Keratinocyte (primary cell): ENCODE data around the gene LDLRAD4. TPM values are rescaled to one million over a fixed set of nuclear protein-coding genes. Genes with fewer than 3 reads are reported as not detected.

Source experiments
- DNase-seq: peaks from one replicate; pipeline ENCODE4 v3.0.0-alpha.2; 2011; ENCODE audit warnings: low read depth, missing footprints, low spot score
- FAIRE-seq: peaks from 2 replicates; lab custom pipeline; 2011; peaks lifted over from hg19 to GRCh38; lab: Jason Lieb, UNC
- H2AFZ ChIP-seq: 2 replicates; pipeline ENCODE4 v1.6.0; 2012; ENCODE audit warnings: low read length, control low read depth, inconsistent platforms; ENCODE audit not compliant: control insufficient read depth
- H3K27ac ChIP-seq: 2 replicates; pipeline ENCODE4 v1.5.1; 2011; ENCODE audit warnings: low read length; ENCODE audit not compliant: control insufficient read depth, insufficient read depth
- H3K27me3 ChIP-seq: 3 replicates; pipeline ENCODE4 v1.6.0; 2011; ENCODE audit warnings: low read length; ENCODE audit not compliant: control insufficient read depth, insufficient read depth; ENCODE audit errors: extremely low read depth
- H3K36me3 ChIP-seq, 2 experiments: 2 replicates in 1 of 2; 3 replicates in 1 of 2; pipeline ENCODE4 v1.5.1; 2011; ENCODE audit warnings: low read length in 2 of 2, mild to moderate bottlenecking in 1 of 2; ENCODE audit not compliant: control insufficient read depth in 2 of 2, insufficient read depth in 2 of 2; ENCODE audit errors: extremely low read depth in 1 of 2
- H3K4me1 ChIP-seq: 3 replicates; pipeline ENCODE4 v1.5.1; 2011; ENCODE audit warnings: low read length; ENCODE audit not compliant: control insufficient read depth, insufficient read depth; ENCODE audit errors: extremely low read depth
- H3K4me2 ChIP-seq: 3 replicates; pipeline ENCODE4 v1.6.0; 2011; ENCODE audit warnings: low read depth, low read length; ENCODE audit not compliant: control insufficient read depth, insufficient read depth; ENCODE audit errors: extremely low read depth
- H3K4me3 ChIP-seq, 3 experiments: fragments of 200-600 bp in 1 of 3; sonication (generic) in 1 of 3; 2 replicates in 2 of 3; 3 replicates in 1 of 3; pipeline ENCODE4 v1.5.1; 2011 to 2016; ENCODE audit warnings: low read length in 3 of 3, mild to moderate bottlenecking in 3 of 3, control low read depth in 2 of 3, inconsistent platforms in 1 of 3, low read depth in 1 of 3, mixed read lengths in 1 of 3, mixed run types in 1 of 3, moderate library complexity in 1 of 3; ENCODE audit not compliant: control insufficient read depth in 2 of 3, insufficient read depth in 2 of 3; ENCODE audit errors: extremely low read depth in 1 of 3
- H3K79me2 ChIP-seq: 2 replicates; pipeline ENCODE4 v1.6.0; 2012; ENCODE audit warnings: low read length; ENCODE audit not compliant: control insufficient read depth, insufficient read depth
- H3K9ac ChIP-seq: 3 replicates; pipeline ENCODE4 v1.6.0; 2011; ENCODE audit warnings: low read length; ENCODE audit not compliant: control insufficient read depth, insufficient read depth; ENCODE audit errors: extremely low read depth
- H3K9me1 ChIP-seq: 3 replicates; pipeline ENCODE4 v1.6.0; 2011; ENCODE audit warnings: low read length; ENCODE audit not compliant: control insufficient read depth, insufficient read depth; ENCODE audit errors: extremely low read depth
- H3K9me3 ChIP-seq: 2 replicates; pipeline ENCODE4 v1.5.1; 2012; ENCODE audit warnings: low read depth, low read length; ENCODE audit not compliant: control insufficient read depth
- H4K20me1 ChIP-seq: 3 replicates; pipeline ENCODE4 v1.6.0; 2011; ENCODE audit warnings: low read length; ENCODE audit not compliant: control insufficient read depth, insufficient read depth; ENCODE audit errors: extremely low read depth
- EZH2 ChIP-seq: IDR thresholded peaks from one replicate; pipeline ENCODE4 v1.6.1; 2012; ENCODE audit warnings: inconsistent platforms, mild to moderate bottlenecking, low read length, moderate library complexity
- dilution Hi-C: fragments of 300-500 bp; cut with MboI; formaldehyde crosslinking; loops from one replicate; pipeline ENCODE4 v1.7.0; 2020; ENCODE audit warnings: low sequenced_read_pairs; ENCODE audit not compliant: extremely low pct_ligation_motif_present
- polyA plus RNA-seq, 5 experiments: library from polyadenylated mRNA; depleted of rRNA in 3 of 5; stranded (reverse) in 3 of 5; stranded (forward) in 1 of 5; unstranded in 1 of 5; fragments of >200 nt; gene quantifications; 1 replicate in 1 of 5; 2 replicates in 3 of 5; 3 replicates in 1 of 5; pipeline versions ENCODE4 v1.2.1 to v1.2.3, GENCODE V29; 2011 to 2012; ENCODE audit warnings: missing spikeins in 2 of 5, low read depth in 1 of 5, low replicate concordance in 1 of 5
- TF ChIP-seq, protein P1 (sequence below), 3 experiments: IDR thresholded peaks in 1 of 3; conservative IDR thresholded peaks in 1 of 3; optimal IDR thresholded peaks in 1 of 3; 2 replicates in 2 of 3; 3 replicates in 1 of 3; pipeline versions ENCODE3 to v1.5.1; 2011; ENCODE audit warnings: low read length in 3 of 3, mild to moderate bottlenecking in 3 of 3, moderate library complexity in 2 of 3, control low read depth in 1 of 3, inconsistent platforms in 1 of 3; ENCODE audit not compliant: insufficient read depth in 2 of 3; ENCODE audit errors: extremely low read depth in 1 of 3

Gene LDLRAD4
- polyA plus RNA-seq, 1 donor (not counting 4 experiments of a cell fraction or from before 2014, with no cell fraction given), result not detected

DNA sequence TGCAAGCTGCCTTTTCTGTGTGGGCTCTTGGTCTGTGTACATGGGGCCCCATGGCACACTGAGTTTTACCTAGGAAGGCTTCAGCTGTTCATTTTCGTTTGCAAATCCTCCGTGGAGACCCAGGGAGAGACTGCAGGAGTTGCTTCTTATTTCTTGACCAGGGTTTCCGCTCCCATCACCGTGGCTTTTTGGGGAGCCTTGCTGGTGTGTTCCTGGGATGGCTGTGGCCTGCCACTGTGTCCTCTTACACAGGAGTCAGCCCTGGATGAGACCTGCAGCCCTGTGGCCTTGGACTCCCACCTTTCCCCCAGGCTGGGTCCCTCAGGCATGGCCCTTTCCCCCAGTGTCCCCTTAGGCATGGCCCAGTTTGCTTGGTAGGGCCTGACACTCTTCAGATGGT is 370.8 kb downstream of the LDLRAD4 start:
- no peaks in the 10 kb centered on the region for H3K4me1 ChIP-seq
- DNase-seq (no peak), FAIRE-seq (no peak)
- H3K9ac ChIP-seq, result no peak overlapping the region
- no peaks in the 10 kb centered on the region for H3K79me2 ChIP-seq
- no peaks in the 10 kb centered on the region for H3K27me3 ChIP-seq
- no peaks in the 10 kb centered on the region for H3K36me3 ChIP-seq
- TF ChIP-seq EZH2, result no peak
- TF ChIP-seq, protein P1, sequence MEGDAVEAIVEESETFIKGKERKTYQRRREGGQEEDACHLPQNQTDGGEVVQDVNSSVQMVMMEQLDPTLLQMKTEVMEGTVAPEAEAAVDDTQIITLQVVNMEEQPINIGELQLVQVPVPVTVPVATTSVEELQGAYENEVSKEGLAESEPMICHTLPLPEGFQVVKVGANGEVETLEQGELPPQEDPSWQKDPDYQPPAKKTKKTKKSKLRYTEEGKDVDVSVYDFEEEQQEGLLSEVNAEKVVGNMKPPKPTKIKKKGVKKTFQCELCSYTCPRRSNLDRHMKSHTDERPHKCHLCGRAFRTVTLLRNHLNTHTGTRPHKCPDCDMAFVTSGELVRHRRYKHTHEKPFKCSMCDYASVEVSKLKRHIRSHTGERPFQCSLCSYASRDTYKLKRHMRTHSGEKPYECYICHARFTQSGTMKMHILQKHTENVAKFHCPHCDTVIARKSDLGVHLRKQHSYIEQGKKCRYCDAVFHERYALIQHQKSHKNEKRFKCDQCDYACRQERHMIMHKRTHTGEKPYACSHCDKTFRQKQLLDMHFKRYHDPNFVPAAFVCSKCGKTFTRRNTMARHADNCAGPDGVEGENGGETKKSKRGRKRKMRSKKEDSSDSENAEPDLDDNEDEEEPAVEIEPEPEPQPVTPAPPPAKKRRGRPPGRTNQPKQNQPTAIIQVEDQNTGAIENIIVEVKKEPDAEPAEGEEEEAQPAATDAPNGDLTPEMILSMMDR (optimal IDR thresholded peaks at IDR 0.05 in 1 of 3, IDR thresholded peaks at IDR 0.05 in 1 of 3, conservative IDR thresholded peaks at IDR 0.05 in 1 of 3; ENCODE audit: extremely low read depth in 1 of 3, insufficient read depth in 2 of 3, low read length in 3 of 3), result no peak
- no peaks in the 10 kb centered on the region for H3K9me3 ChIP-seq
- H3K4me2 ChIP-seq, result no peak overlapping the region
- dilution Hi-C loops, result no loop called here
- no peaks in the 10 kb centered on the region for H3K9me1 ChIP-seq
- no peak overlapping the region for H2AFZ ChIP-seq
- H3K4me3 ChIP-seq, result no peak overlapping the region
- H4K20me1 ChIP-seq, result no peaks in the 10 kb centered on the region
- no peak overlapping the region for H3K27ac ChIP-seq

GRCh38 chr18:13589943-13590342 is 371.4 kb downstream of the LDLRAD4 start:
- no peak overlapping the region for H3K4me2 ChIP-seq
- no peak overlapping the region for H3K27ac ChIP-seq
- no peak for DNase-seq
- H2AFZ ChIP-seq, result no peak overlapping the region
- no peak overlapping the region for H3K4me3 ChIP-seq
- dilution Hi-C loops, result no loop called here
- H3K4me1 ChIP-seq, result no peaks in the 10 kb centered on the region
- H3K27me3 ChIP-seq, result no peaks in the 10 kb centered on the region
- no peaks in the 10 kb centered on the region for H4K20me1 ChIP-seq
- no peaks in the 10 kb centered on the region for H3K9me1 ChIP-seq
- H3K79me2 ChIP-seq, result no peaks in the 10 kb centered on the region
- TF ChIP-seq, protein P1 (optimal IDR thresholded peaks at IDR 0.05 in 1 of 3, IDR thresholded peaks at IDR 0.05 in 1 of 3, conservative IDR thresholded peaks at IDR 0.05 in 1 of 3; ENCODE audit: extremely low read depth in 1 of 3, insufficient read depth in 2 of 3, low read length in 3 of 3), result no peak
- TF ChIP-seq EZH2, result no peak
- no peak for FAIRE-seq
- H3K9me3 ChIP-seq, result no peaks in the 10 kb centered on the region
- H3K9ac ChIP-seq, result no peak overlapping the region
- H3K36me3 ChIP-seq, result no peaks in the 10 kb centered on the region
